Lower leg skin (tissue), 3 donors: ENCODE data around the gene DPP6.

Experiments
- CTCF ChIP-seq, 3 donors: fragments of 450-650 bp; IDR thresholded peaks; one replicate each; pipeline ENCODE4 v1.5.1; 2016; ENCODE audit warnings: antibody characterized with exemption in 3 of 3, mild to moderate bottlenecking in 3 of 3, moderate library complexity in 2 of 3
- POLR2A ChIP-seq, 2 donors: fragments of 450-650 bp; IDR thresholded peaks; one replicate each; pipeline ENCODE4 v1.6.1; 2016 to 2017; ENCODE audit warnings: antibody characterized with exemption in 2 of 2, mild to moderate bottlenecking in 1 of 2, moderate library complexity in 1 of 2

- TF ChIP-seq CTCF (IDR thresholded peaks at IDR 0.05): no peak
- no peak for TF ChIP-seq POLR2A (IDR thresholded peaks at IDR 0.05)
Measured at GRCh38 chr7:154505362-154505761, 453.2 kb downstream of the DPP6 start.
